ENCODE data around the gene RET.

- TF ChIP-seq CTCF (IDR thresholded peaks at IDR 0.05), result no peak
- no peak for TF ChIP-seq POLR2A (IDR thresholded peaks at IDR 0.05)
Observed at GRCh38 chr10:43166880-43167497, 90.1 kb downstream of the RET start.
